BE2C (cell line): ENCODE data around the gene IFFO2.

Experiments used
- DNase-seq: peaks from one replicate; pipeline ENCODE4 v3.0.0-alpha.2; 2020
- H3K27me3 ChIP-seq: fragments of 250-450 bp; sonication (Bioruptor Pico); 2 replicates; pipeline ENCODE4 v1.5.1; 2020; ENCODE audit warnings: mild to moderate bottlenecking
- H3K36me3 ChIP-seq: fragments of 250-450 bp; sonication (Bioruptor Pico); 2 replicates; pipeline ENCODE4 v1.5.1; 2020; ENCODE audit warnings: mild to moderate bottlenecking
- H3K4me1 ChIP-seq: fragments of 250-450 bp; sonication (Bioruptor Pico); 2 replicates; pipeline ENCODE4 v1.5.1; 2020
- H3K4me3 ChIP-seq: 2 replicates; pipeline ENCODE4 v1.5.1; 2011; ENCODE audit warnings: low read depth, low read length
- H3K9me3 ChIP-seq: fragments of 250-450 bp; sonication (Bioruptor Pico); 2 replicates; pipeline ENCODE4 v1.5.1; 2020
- CTCF ChIP-seq: IDR thresholded peaks from 2 replicates; pipeline ENCODE4 v1.5.1; 2012; ENCODE audit warnings: mild to moderate bottlenecking, low read depth, low read length

Gene IFFO2

GRCh38 chr1:18912550-18912949 lies 43.9 kb downstream of the IFFO2 start:
- no peak overlapping the region for H3K4me3 ChIP-seq
- no peaks in the 10 kb centered on the region for H3K27me3 ChIP-seq
- no peaks in the 10 kb centered on the region for H3K4me1 ChIP-seq
- H3K36me3 ChIP-seq = no peaks in the 10 kb centered on the region
- no peak for TF ChIP-seq CTCF
- no peak for DNase-seq
- no peaks in the 10 kb centered on the region for H3K9me3 ChIP-seq

GRCh38 chr1:18908911-18909771 lies 47.3 kb downstream of the IFFO2 start:
- H3K9me3 ChIP-seq = no peaks in the 10 kb centered on the region
- H3K4me3 ChIP-seq = no peak overlapping the region
- no peak for TF ChIP-seq CTCF
- H3K27me3 ChIP-seq = no peaks in the 10 kb centered on the region
- no peaks in the 10 kb centered on the region for H3K36me3 ChIP-seq
- no peaks in the 10 kb centered on the region for H3K4me1 ChIP-seq
- DNase-seq = peak; percentile 65

GRCh38 chr1:18907917-18908845 lies 48.3 kb downstream of the IFFO2 start:
- no peaks in the 10 kb centered on the region for H3K4me1 ChIP-seq
- no peaks in the 10 kb centered on the region for H3K36me3 ChIP-seq
- no peak overlapping the region for H3K4me3 ChIP-seq
- H3K9me3 ChIP-seq = no peaks in the 10 kb centered on the region
- no peaks in the 10 kb centered on the region for H3K27me3 ChIP-seq
- no peak for TF ChIP-seq CTCF
- no peak for DNase-seq

- TF ChIP-seq CTCF = peak; percentile 66
- Histone ChIP-seq H3K36me3 (no peaks in the 10 kb centered on the region), H3K4me3 (no peak overlapping the region), H3K4me1 (no peaks in the 10 kb centered on the region), H3K27me3 (no peaks in the 10 kb centered on the region), H3K9me3 (no peaks in the 10 kb centered on the region)
- DNase-seq = peak; percentile 45
Observed at GRCh38 chr1:18907021-18907916, 49.2 kb downstream of the IFFO2 start.

- no peak for DNase-seq
- H3K36me3 ChIP-seq = no peaks in the 10 kb centered on the region
- no peaks in the 10 kb centered on the region for H3K9me3 ChIP-seq
- H3K4me3 ChIP-seq = peak overlapping the region; percentile 75
- TF ChIP-seq CTCF = no peak
- H3K27me3 ChIP-seq = no peaks in the 10 kb centered on the region
- no peaks in the 10 kb centered on the region for H3K4me1 ChIP-seq
Observed at GRCh38 chr1:18903291-18903756, 53.2 kb downstream of the IFFO2 start.
